H1 (cell line): Measurements from ENCODE around the gene ST3GAL3. TPM values are rescaled to one million over a fixed set of nuclear protein-coding genes. Genes with fewer than 3 reads are reported as not detected.

Source experiments
- CTCF ChIA-PET: fragments of 300-600 bp; sonication (Branson Sonifier 250); formaldehyde crosslinking; loops from one replicate; lab custom pipeline; 2021; ENCODE audit not compliant: partially characterized antibody; lab: Charles Lee
- POLR2A ChIA-PET: fragments of 300-600 bp; sonication (Branson Sonifier 250); formaldehyde crosslinking; loops from one replicate; lab custom pipeline; 2021; ENCODE audit warnings: inconsistent platforms; ENCODE audit not compliant: partially characterized antibody; lab: Charles Lee
- DNase-seq, 2 experiments: peaks; one replicate each; pipeline versions ENCODE4 v3.0.0 to v3.0.0-alpha.2; 2010 to 2022; ENCODE audit warnings: low spot score in 2 of 2, low read depth in 1 of 2, mixed read lengths in 1 of 2
- FAIRE-seq: peaks from 2 replicates; lab custom pipeline; 2011; peaks lifted over from hg19 to GRCh38; lab: Jason Lieb, UNC
- H2AFZ ChIP-seq: 2 replicates; pipeline ENCODE4 v1.8.1; 2012; ENCODE audit warnings: low read length, inconsistent platforms
- H2AK5ac ChIP-seq: 2 replicates; pipeline ENCODE4 v1.6.1; 2013; ENCODE audit warnings: low read depth, low read length
- H2BK120ac ChIP-seq: replicated peaks from 2 replicates; pipeline ENCODE3; 2013; ENCODE audit warnings: low read depth, low read length, inconsistent platforms
- H2BK12ac ChIP-seq: 2 replicates; pipeline ENCODE4 v1.6.1; 2013; ENCODE audit warnings: low read depth, low read length
- H2BK15ac ChIP-seq: 2 replicates; pipeline ENCODE4 v1.6.1; 2013; ENCODE audit warnings: low read length
- H2BK20ac ChIP-seq: 2 replicates; pipeline ENCODE4 v1.6.1; 2013; ENCODE audit warnings: low read length
- H2BK5ac ChIP-seq: 2 replicates; pipeline ENCODE4 v1.6.1; 2013; ENCODE audit warnings: low read depth, low read length
- H3K14ac ChIP-seq: 2 replicates; pipeline ENCODE4 v1.6.1; 2013; ENCODE audit warnings: inconsistent platforms; ENCODE audit not compliant: insufficient read length
- H3K18ac ChIP-seq: 2 replicates; pipeline ENCODE4 v1.6.1; 2013; ENCODE audit warnings: low read length; ENCODE audit errors: extremely low read depth
- H3K23ac ChIP-seq: 2 replicates; pipeline ENCODE4 v1.6.1; 2013; ENCODE audit warnings: inconsistent platforms; ENCODE audit not compliant: insufficient read length
- H3K23me2 ChIP-seq: 2 replicates; pipeline ENCODE4 v1.6.1; 2013; ENCODE audit warnings: low read depth, low read length
- H3K27ac ChIP-seq: 2 replicates; pipeline ENCODE4 v1.6.1; 2011; ENCODE audit warnings: low read depth, low read length, inconsistent platforms
- H3K27me3 ChIP-seq, 4 experiments: replicated peaks in 1 of 4; 1 replicate in 1 of 4; 2 replicates in 3 of 4; pipeline versions ENCODE4 v1.6.1 to v1.8.1; 2011 to 2013; ENCODE audit warnings: low read length in 3 of 4, mild to moderate bottlenecking in 3 of 4, inconsistent platforms in 2 of 4, mixed read lengths in 2 of 4, moderate library complexity in 1 of 4; ENCODE audit not compliant: control insufficient read depth in 3 of 4, insufficient read depth in 3 of 4; ENCODE audit errors: extremely low read depth in 1 of 4
- H3K36me3 ChIP-seq, 4 experiments: 2 replicates each; pipeline versions ENCODE4 v1.6.1 to v1.8.1; 2011 to 2013; ENCODE audit warnings: mild to moderate bottlenecking in 4 of 4, low read length in 3 of 4, moderate library complexity in 2 of 4, control low read depth in 1 of 4, inconsistent platforms in 1 of 4; ENCODE audit not compliant: insufficient read depth in 4 of 4, control insufficient read depth in 2 of 4
- H3K4ac ChIP-seq: replicated peaks from 2 replicates; pipeline ENCODE3; 2013; ENCODE audit warnings: low read length, low read depth, mixed read lengths, inconsistent platforms; ENCODE audit not compliant: insufficient read length
- H3K4me1 ChIP-seq, 4 experiments: replicated peaks in 1 of 4; 1 replicate in 1 of 4; 2 replicates in 3 of 4; pipeline versions ENCODE4 v1.6.1 to v1.8.1; 2011 to 2013; ENCODE audit warnings: low read length in 3 of 4, inconsistent platforms in 2 of 4, mixed read lengths in 1 of 4; ENCODE audit not compliant: insufficient read depth in 4 of 4, control insufficient read depth in 3 of 4
- H3K4me2 ChIP-seq, 2 experiments: 2 replicates each; pipeline versions ENCODE4 v1.6.1 to v1.8.1; 2011 to 2013; ENCODE audit warnings: low read depth in 2 of 2, low read length in 2 of 2, control low read depth in 1 of 2, inconsistent platforms in 1 of 2, mild to moderate bottlenecking in 1 of 2; ENCODE audit not compliant: insufficient read depth in 1 of 2
- H3K4me3 ChIP-seq, 4 experiments: fragments of 200-600, 300-600 bp in 1 of 4; sonication (generic), shearing (Covaris generic), sonication (Bioruptor Twin) in 1 of 4; 2 replicates each; pipeline versions ENCODE4 v1.5.1 to v1.8.1; 2011 to 2016; ENCODE audit warnings: low read length in 4 of 4, low read depth in 3 of 4, control low read depth in 2 of 4, inconsistent platforms in 2 of 4, mild to moderate bottlenecking in 2 of 4, mixed read lengths in 1 of 4, moderate library complexity in 1 of 4; ENCODE audit not compliant: insufficient read depth in 2 of 4; ENCODE audit errors: extremely low read depth in 1 of 4
- H3K56ac ChIP-seq: replicated peaks from 2 replicates; pipeline ENCODE3; 2013; ENCODE audit warnings: low read depth, mild to moderate bottlenecking, mixed read lengths, low read length, inconsistent platforms; ENCODE audit not compliant: insufficient read length
- H3K79me1 ChIP-seq: 2 replicates; pipeline ENCODE4 v1.6.1; 2013; ENCODE audit warnings: low read depth, low read length, control low read depth
- H3K79me2 ChIP-seq, 2 experiments: 2 replicates each; pipeline versions ENCODE4 v1.6.1 to v1.8.1; 2012 to 2013; ENCODE audit warnings: low read length in 2 of 2, mild to moderate bottlenecking in 2 of 2, inconsistent platforms in 1 of 2; ENCODE audit not compliant: insufficient read depth in 2 of 2, control insufficient read depth in 1 of 2
- H3K9ac ChIP-seq, 4 experiments: replicated peaks in 1 of 4; 1 replicate in 1 of 4; 2 replicates in 3 of 4; pipeline versions ENCODE4 v1.6.1 to v1.8.1; 2011 to 2013; ENCODE audit warnings: low read depth in 3 of 4, low read length in 3 of 4, control low read depth in 2 of 4, mild to moderate bottlenecking in 2 of 4, moderate library complexity in 2 of 4, inconsistent platforms in 1 of 4; ENCODE audit errors: extremely low read depth in 1 of 4
- H3K9me3 ChIP-seq, 2 experiments: 2 replicates each; pipeline versions ENCODE4 v1.6.1 to v1.8.1; 2012 to 2013; ENCODE audit warnings: mild to moderate bottlenecking in 2 of 2, moderate library complexity in 2 of 2, control low read depth in 1 of 2, inconsistent platforms in 1 of 2, low read depth in 1 of 2, low read length in 1 of 2, mixed read lengths in 1 of 2; ENCODE audit not compliant: insufficient read depth in 2 of 2
- H4K20me1 ChIP-seq, 2 experiments: replicated peaks in 1 of 2; 2 replicates each; pipeline versions ENCODE3 to v1.8.1; 2011 to 2013; ENCODE audit warnings: inconsistent platforms in 2 of 2, low read length in 2 of 2, mild to moderate bottlenecking in 1 of 2; ENCODE audit not compliant: insufficient read depth in 2 of 2, control insufficient read depth in 1 of 2
- H4K5ac ChIP-seq: 2 replicates; pipeline ENCODE4 v1.6.1; 2013; ENCODE audit warnings: low read length, low read depth, mixed read lengths, inconsistent platforms; ENCODE audit not compliant: insufficient read length
- H4K8ac ChIP-seq: 2 replicates; pipeline ENCODE4 v1.8.0; 2013; ENCODE audit warnings: mild to moderate bottlenecking, moderate library complexity, low read length, inconsistent platforms; ENCODE audit not compliant: insufficient read depth; ENCODE audit errors: extremely low read depth
- H4K91ac ChIP-seq: replicated peaks from 2 replicates; pipeline ENCODE3; 2013; ENCODE audit warnings: low read length, mixed read lengths, inconsistent platforms; ENCODE audit not compliant: insufficient read length
- CBX8 ChIP-seq: fragments of 300-800, 300-1000 bp; sonication (generic); IDR thresholded peaks from 2 replicates; pipeline ENCODE4 v1.7.1; 2016; ENCODE audit warnings: low read depth, low read length, borderline replicate concordance
- CHD2 ChIP-seq: IDR thresholded peaks from 2 replicates; pipeline ENCODE4 v1.6.1; 2012; ENCODE audit warnings: low read length, improper control_type of control experiment
- GABPA ChIP-seq: IDR thresholded peaks from 2 replicates; pipeline ENCODE4 v1.6.1; 2011; ENCODE audit warnings: mild to moderate bottlenecking, low read length, moderate library complexity, borderline replicate concordance; ENCODE audit not compliant: insufficient read depth
- HDAC6 ChIP-seq: IDR thresholded peaks from one replicate; pipeline ENCODE4 v1.7.1; 2012; ENCODE audit warnings: low read depth, mild to moderate bottlenecking, inconsistent platforms, low read length, moderate library complexity
- KDM4A ChIP-seq: IDR thresholded peaks from one replicate; pipeline ENCODE4 v1.7.1; 2012; ENCODE audit warnings: low read depth, mild to moderate bottlenecking, moderate library complexity, low read length, inconsistent platforms; ENCODE audit not compliant: severe bottlenecking
- KDM5A ChIP-seq: fragments of 200-600 bp; IDR thresholded peaks from 2 replicates; pipeline ENCODE4 v1.7.1; 2012; ENCODE audit warnings: mild to moderate bottlenecking, low read length, inconsistent platforms, mixed read lengths
- NANOG ChIP-seq: IDR thresholded peaks from 2 replicates; pipeline ENCODE4 v1.6.1; 2011; ENCODE audit warnings: low read length, low read depth, mild to moderate bottlenecking, inconsistent platforms; ENCODE audit not compliant: insufficient read depth, poor library complexity, severe bottlenecking
- NRF1 ChIP-seq: IDR thresholded peaks from 2 replicates; pipeline ENCODE4 v1.6.1; 2011; ENCODE audit warnings: mild to moderate bottlenecking, low read depth, low read length, improper control_type of control experiment
- PHF8 ChIP-seq: fragments of 200-600 bp; sonication (generic); conservative IDR thresholded peaks from 2 replicates; pipeline ENCODE4 v1.7.1; 2012; ENCODE audit warnings: low read depth, mild to moderate bottlenecking, inconsistent platforms, low read length, moderate library complexity
- SAP30 ChIP-seq: fragments of 300-600 bp; sonication (generic); IDR thresholded peaks from 2 replicates; pipeline ENCODE4 v1.7.1; 2012; ENCODE audit warnings: low read length, moderate library complexity, mild to moderate bottlenecking, inconsistent platforms; ENCODE audit not compliant: insufficient read depth, insufficient replicate concordance
- SRF ChIP-seq: IDR thresholded peaks from 2 replicates; pipeline ENCODE4 v1.6.1; 2011; ENCODE audit warnings: mild to moderate bottlenecking, low read depth, low read length, moderate library complexity
- WGBS, 2 experiments: shearing (Covaris generic) in 1 of 2; methylation state at CpG; one replicate each; pipeline versions ENCODE4 v1.1.6 to v1.1.7; 2013 to 2015; ENCODE audit warnings: low lambda C conversion rate in 2 of 2, mixed read lengths in 2 of 2, inconsistent platforms in 1 of 2, low coverage in 1 of 2, missing lambda C conversion rate in 1 of 2; ENCODE audit not compliant: insufficient replicate concordance in 2 of 2, insufficient coverage in 1 of 2, insufficient read length in 1 of 2; ENCODE audit errors: extremely low coverage in 1 of 2, missing lambda C conversion rate in 1 of 2; 5-methylcytosine and 5-hydroxymethylcytosine counted together
- polyA plus RNA-seq, 7 experiments: library from polyadenylated mRNA; depleted of rRNA in 3 of 7; stranded (reverse) in 5 of 7; unstranded in 2 of 7; fragments of >200 nt in 5 of 7; fragments of 200-250 nt in 2 of 7; gene quantifications; 1 replicate in 5 of 7; 2 replicates in 1 of 7; 4 replicates in 1 of 7; pipeline versions ENCODE4 v1.2.1 to v1.2.3, GENCODE V29; 2011 to 2013; ENCODE audit warnings: missing spikeins in 2 of 7, mixed read lengths in 2 of 7
- total RNA-seq: library from RNA; stranded (reverse); fragmentation: NEBNext Ultra II Directional; extraction: Animal tissue kit (Norgen Biotek cat#: 25700); gene quantifications from 2 replicates; pipeline ENCODE4 v1.2.1, GENCODE V29; 2021
- TF ChIP-seq, protein P1 (sequence below): IDR thresholded peaks from 2 replicates; pipeline ENCODE4 v1.6.1; 2011; ENCODE audit warnings: low read length, improper control_type of control experiment

Gene ST3GAL3
- total and polyA plus RNA-seq, 2 of the 8 experiments (the other 6 are each of a cell fraction or from before 2014, with no cell fraction given) = 6.8 to 7.0 TPM

DNA sequence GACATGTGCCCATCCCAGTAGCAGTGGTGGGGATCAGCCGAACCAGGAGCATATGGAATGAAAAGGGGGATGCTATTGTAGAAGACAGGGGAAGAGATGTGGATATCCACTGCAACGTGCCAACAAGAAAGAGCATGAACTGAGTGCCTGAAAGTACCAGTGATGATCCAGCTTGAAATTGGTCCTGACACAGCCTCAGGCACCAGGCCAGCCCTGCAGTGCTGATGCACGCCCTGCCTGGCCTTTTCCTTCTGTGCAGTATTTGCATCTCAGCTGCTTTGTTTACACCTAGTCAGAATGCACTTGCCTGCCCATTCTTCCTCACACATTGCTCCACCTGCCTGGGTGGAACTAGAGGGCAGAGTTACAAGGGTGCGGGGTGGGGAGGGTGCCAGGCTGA is 176.0 kb downstream of the ST3GAL3 start:
- CTCF ChIA-PET = interaction anchor here (1.2 to 4.4 kb wide), 9 partner anchors 8 to 119 kb away, joined by 3 to 31 read pairs (median 5); partner anchors contain the start of gene ARTN
- 86% methylated on average over 4 of the region's 4 CpGs; no CpG with 5 or more reads in 1 of the 2 experiments for WGBS, 2 experiments
- no peak for FAIRE-seq
- TF ChIP-seq CBX8 (no peak), PHF8 (no peak), NRF1 (no peak), NANOG (no peak), GABPA (no peak), HDAC6 (no peak), CHD2 (no peak), KDM4A (no peak), KDM5A (no peak), SRF (no peak), SAP30 (no peak)
- TF ChIP-seq, protein P1, sequence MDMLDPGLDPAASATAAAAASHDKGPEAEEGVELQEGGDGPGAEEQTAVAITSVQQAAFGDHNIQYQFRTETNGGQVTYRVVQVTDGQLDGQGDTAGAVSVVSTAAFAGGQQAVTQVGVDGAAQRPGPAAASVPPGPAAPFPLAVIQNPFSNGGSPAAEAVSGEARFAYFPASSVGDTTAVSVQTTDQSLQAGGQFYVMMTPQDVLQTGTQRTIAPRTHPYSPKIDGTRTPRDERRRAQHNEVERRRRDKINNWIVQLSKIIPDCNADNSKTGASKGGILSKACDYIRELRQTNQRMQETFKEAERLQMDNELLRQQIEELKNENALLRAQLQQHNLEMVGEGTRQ = no peak

More for the DNA sequence above, 176.0 kb downstream of the ST3GAL3 start:
- no peak overlapping the region for H3K18ac ChIP-seq
- H2BK15ac ChIP-seq = peak overlapping the region; percentile 13; the same call in 1 of the 2 replicates
- H2BK20ac ChIP-seq = 0 out of 2 replicates have a peak overlapping the region, but pooled peaks have one; percentile 62
- H2BK12ac ChIP-seq = no peak overlapping the region; the same call in 1 of the 2 replicates
- H3K23ac ChIP-seq = no peak overlapping the region
- no peak overlapping the region for H3K27ac ChIP-seq
- H3K4me3 ChIP-seq = no peak overlapping the region
- no peak for DNase-seq
- no peaks in the 10 kb centered on the region for H3K79me2 ChIP-seq
- POLR2A ChIA-PET = no interaction called here
- peaks cover 9 to 23% (median 15%) of the 10 kb centered on the region in 4 experiments for H3K4me1 ChIP-seq
- no peaks in the 10 kb centered on the region; a peak in 1 of 7 replicates for H3K27me3 ChIP-seq
- no peaks in the 10 kb centered on the region for H4K20me1 ChIP-seq
- H3K4me2 ChIP-seq = no peak overlapping the region
- no peak overlapping the region for H3K56ac ChIP-seq
- no peak overlapping the region for H4K8ac ChIP-seq
- no peak overlapping the region for H4K5ac ChIP-seq
- H3K79me1 ChIP-seq = no peaks in the 10 kb centered on the region
- H3K36me3 ChIP-seq = no peaks in the 10 kb centered on the region
- no peak overlapping the region for H2AK5ac ChIP-seq
- no peak overlapping the region for H3K4ac ChIP-seq
- no peaks in the 10 kb centered on the region for H3K9me3 ChIP-seq
- H4K91ac ChIP-seq = no peak overlapping the region
- no peak overlapping the region for H3K9ac ChIP-seq
- H3K14ac ChIP-seq = no peak overlapping the region
- no peak overlapping the region for H2BK120ac ChIP-seq
- H2AFZ ChIP-seq = no peak overlapping the region
- H3K23me2 ChIP-seq = peaks cover 3% of the 10 kb centered on the region; the same call in 1 of the 2 replicates
- no peak overlapping the region for H2BK5ac ChIP-seq
